Measurements from ENCODE around the gene SCFD2.
"Not testable (repeated sequence)": the region's sequence is repeated elsewhere in the genome, so short reads cannot be mapped to it uniquely, and the experiment has no call there.

Gene SCFD2

DNA sequence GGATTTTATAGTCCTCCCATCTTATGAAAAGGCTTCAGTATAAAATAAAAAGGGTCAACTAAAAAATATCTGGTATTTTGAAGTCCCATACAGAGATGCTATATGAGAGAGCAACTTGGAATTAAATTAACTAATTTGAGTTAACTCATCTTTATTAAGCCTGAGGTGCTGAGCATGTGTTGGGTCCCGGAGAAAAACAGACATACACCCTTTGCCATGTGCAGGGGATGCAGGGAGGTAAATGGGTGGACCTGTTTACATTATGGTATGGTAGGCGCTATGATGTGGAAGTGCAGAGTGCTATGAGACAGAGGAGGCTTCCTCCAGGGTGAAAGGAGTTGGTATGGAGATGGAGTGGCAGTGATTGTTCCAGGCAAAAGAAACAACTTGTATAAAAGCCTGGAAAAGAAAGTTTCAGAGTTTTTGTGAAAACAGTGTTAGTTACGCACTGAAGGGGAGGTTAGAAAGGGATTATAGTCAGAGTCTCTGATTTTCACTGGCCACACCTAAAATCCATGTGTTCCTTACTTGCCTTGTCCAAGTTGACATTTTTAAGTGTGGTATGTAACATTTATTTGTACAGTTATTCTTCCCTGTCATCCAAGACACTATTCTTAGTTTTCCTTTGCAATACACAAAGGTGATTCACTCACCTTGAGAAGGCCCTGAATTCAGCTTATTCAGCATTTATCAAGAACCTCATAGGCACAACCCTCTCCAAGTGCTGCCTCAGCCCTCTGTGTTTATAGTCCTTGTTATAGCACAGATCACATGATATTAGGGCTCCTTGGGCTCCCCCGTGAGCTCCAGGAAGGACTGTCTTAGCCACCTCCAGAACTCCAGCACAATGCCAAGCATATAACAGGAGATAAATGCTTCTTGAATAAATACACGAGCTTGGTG, 351.7 kb downstream of the SCFD2 start:
- no peak for DNase-seq (ENCODE audit: low read depth in 2 of 2)

DNA sequence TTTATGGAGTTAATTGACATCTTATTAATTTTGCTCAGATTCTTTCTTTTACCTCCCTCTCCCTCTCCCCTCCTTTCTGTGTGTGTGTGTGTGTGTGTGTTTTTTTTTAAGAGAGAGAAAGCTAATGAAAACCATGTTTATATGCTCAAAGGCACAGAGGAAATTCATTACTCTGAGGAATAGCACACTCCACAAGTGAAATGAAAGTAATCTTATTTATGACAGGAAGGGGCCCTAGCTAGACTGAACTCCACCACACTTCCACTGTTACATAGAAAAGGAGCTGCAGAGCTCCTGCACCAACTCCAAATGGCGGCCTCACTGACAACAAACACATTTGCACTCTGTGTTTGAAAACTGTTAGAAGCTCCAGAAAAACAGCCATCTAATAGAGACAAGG, 353.1 kb downstream of the SCFD2 start:
- DNase-seq (ENCODE audit: low read depth in 2 of 2), result no peak

DNA sequence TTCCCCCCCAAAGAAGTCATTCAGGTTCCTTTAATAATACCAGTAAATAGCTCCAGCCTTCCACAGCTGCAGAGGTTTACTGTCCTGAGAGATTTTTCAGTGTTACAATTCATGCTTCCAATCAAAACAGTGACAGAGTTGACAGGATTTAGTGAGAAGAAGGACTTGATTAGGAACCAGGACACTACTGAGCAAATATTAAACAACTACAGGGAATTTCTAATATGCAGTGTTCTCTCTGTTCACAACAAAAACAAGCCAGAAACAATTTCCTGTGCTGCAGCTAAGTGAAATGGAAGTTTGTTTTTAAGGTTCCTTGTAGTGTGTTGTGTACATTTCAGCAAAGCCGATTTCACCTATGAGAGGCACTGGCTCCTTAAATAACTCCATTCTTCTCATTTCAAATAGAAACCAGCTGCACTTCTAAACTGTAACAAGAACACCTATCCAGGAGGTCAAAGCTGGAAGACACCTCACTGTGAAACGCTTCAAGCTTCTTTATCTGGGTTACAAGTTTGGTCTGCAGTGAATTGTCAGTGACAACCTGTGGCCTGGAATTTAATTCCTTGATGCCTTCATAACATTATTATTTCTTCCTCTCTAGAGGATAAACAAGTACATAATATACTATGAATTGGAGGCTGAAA, 354.5 kb downstream of the SCFD2 start:
- DNase-seq (ENCODE audit: low read depth in 2 of 2), result no peak

DNA sequence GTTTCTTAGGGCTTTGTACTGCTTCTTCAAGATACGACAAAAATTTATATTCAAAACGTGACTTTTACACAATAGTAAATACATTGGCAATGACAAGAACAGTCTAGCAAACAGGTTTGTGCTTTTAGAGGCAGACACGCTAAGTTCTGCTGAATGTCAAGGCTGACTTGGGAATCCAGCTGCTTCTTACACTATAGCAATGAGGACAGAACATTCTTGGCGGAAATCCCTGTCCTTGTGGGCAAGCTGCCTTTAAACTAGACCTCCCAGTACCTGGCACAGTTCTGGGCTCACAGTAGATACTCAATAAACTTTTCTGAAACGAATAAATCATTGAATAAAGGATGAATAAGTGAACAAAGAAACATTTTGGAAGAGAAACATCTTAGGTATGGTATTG, 355.5 kb downstream of the SCFD2 start:
- DNase-seq (ENCODE audit: low read depth in 2 of 2), result no peak

DNA sequence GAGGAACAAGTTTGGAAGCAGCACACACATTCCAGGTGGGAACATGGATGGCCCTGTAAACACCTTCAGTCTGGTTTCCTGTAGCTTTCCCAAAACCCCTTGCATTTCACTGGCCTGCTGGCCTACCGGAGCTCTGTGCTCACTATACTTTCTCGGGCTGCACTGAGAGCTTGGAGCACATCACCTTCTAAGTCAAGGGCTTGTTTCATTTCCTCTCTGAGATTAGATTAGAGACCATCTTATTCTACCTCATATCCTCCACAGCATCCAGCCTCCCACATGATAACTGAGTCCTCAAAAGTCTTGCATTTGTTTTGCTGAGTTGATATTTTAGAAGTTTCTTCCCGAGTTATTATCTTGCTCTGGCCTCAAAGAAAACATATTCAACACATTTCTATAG, 356.0 kb downstream of the SCFD2 start:
- no peak for DNase-seq (ENCODE audit: low read depth in 2 of 2)

DNA sequence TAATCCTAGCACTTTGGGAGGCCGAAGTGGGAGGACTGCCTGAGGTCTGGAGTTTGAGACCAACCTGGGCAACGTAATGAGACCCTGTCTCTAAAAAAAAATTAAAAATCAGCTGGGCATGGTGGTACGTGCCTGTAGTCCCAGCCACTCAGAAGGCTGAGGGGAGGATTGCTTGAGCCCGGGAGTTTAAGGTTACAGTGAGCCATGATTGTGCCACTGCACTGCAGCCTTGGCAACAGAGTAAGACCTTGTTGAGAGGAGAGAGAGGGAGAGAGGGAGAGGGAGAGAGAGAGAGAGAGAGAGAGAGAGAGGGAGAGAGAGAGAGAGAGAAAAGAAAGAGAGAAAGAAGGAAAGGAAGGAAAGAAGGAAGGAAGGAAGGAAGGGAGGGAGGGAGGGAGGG, 358.8 kb downstream of the SCFD2 start:
- DNase-seq (ENCODE audit: low read depth in 2 of 2), result no peak

DNA sequence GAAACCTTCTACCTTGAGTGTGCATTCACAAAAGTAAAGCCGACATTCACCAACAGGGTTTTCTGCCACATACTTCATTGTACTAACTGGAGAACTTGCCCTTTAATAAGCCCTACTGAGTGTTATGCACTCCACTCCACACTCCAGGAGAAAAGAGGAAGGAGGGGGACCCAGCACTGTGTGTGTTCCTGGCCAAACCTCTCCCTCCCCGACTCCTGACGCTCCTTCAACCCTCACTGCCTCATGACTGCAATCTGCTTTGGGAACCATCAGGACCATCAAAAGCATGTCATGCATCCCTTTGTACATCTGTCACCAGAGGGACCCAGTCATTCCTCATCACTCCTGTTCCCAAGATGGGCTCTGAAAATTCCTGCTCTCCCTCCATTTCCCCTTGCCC, 360.1 kb downstream of the SCFD2 start:
- no peak for DNase-seq (ENCODE audit: low read depth in 2 of 2)

DNA sequence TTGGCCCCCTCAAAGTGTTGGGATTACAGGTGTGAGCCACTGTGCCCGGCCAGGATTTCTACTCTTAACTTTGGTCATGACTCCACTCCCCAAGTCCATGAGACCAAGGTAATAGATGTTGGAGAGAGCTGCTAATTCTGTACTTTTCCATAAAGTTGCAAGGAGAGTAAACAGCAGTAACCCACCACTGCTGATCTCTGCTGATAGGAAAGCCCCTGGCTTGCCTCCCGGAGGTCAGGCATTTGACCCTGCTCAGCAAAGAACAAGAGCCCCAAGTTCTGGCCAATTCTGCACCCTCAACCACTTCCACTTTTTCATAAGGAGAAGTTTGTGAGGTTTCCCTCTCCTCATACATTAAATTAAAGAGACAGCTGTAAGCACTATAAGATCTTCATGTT, 360.7 kb downstream of the SCFD2 start:
- DNase-seq (ENCODE audit: low read depth in 2 of 2), result no peak

DNA sequence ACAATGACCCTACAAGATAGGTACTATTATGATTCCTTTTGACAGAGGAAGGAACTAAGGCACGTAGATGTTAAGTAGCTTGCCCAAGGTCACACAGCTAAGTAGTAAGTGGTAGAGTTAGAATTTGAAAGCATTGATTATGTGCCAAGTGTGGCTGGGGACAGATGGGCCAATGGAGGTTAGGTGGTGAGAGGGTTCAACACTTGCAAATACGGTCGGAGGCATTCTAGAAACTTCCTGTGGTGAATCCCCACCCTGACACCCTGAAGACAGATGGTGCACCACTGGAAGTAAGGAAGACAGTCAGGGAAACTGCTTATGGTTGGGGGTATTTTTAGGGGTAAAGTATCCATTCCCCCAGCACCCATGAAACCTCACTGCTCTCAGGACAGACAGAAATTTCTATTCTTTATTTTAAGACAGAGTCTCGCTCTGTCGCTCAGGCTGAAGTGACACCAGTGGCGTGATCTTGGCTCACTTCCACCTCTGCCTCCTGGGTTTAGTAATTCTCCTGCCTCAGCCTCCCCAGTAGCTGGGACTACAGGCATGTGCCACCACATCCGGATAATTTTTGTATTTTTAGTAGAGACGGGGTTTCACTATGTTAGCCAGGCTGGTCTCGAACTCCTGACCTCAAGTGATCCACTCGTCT, 361.2 kb downstream of the SCFD2 start:
- DNase-seq (ENCODE audit: low read depth in 2 of 2), result no peak

DNA sequence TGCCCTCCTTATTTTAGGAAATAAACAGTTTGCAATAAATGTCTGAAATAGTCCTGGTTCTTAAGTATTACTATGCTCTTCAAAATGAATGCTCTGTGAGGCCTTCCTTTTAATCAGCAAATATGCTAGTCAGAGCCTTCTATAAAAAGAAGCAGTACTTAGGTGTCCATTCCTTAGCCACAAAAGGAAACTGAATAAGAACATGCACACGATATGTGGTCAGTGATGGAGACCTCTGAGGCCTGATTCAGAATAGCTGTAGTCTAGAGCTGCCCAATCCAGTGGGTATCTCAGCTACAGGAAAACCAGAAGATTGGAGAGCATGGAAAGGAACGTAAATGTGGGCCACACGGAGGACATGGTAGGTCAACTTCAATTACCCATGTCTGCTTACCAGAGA, 361.9 kb downstream of the SCFD2 start:
- no peak for DNase-seq (ENCODE audit: low read depth in 2 of 2)

DNA sequence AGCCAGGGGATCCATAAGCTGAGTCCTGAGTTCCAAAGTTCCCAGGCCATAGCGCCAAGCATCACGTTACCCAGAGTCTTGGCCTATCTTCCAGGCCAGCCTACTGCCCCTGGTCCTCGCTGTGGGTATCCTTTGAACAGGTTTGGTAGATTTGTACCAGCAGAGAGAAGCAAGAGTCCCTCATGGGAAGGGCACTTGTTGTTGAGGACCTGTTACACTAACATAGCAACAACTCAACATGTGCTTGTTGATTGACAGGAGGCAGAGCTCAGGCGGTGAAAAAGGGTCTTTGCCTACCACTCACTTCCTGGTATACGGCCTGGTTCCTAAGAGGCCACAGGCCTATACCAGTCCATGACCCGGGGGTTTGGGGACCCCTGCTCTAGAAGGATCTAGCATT, 365.3 kb downstream of the SCFD2 start:
- no peak for DNase-seq (ENCODE audit: low read depth in 2 of 2)

DNA sequence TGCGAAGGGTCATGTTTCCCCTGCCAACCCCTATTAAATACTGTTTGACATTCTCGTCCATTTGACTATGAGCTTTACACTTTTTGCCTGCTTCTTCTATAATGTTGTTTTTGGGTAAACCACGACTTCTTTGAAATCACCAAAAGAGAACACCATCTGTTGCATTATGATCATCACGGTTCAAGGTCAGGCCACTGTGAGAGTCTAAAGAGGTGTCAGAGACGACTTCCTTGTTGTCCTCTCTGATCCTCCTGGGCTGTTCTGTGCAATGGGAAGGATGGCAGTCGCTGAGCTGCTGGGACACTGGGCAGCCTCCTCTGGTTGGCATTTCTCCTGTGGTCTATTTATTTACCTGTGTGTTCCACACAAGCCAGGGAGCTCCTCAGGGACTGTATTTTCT, 366.2 kb downstream of the SCFD2 start:
- no peak for DNase-seq (ENCODE audit: low read depth in 2 of 2)

DNA sequence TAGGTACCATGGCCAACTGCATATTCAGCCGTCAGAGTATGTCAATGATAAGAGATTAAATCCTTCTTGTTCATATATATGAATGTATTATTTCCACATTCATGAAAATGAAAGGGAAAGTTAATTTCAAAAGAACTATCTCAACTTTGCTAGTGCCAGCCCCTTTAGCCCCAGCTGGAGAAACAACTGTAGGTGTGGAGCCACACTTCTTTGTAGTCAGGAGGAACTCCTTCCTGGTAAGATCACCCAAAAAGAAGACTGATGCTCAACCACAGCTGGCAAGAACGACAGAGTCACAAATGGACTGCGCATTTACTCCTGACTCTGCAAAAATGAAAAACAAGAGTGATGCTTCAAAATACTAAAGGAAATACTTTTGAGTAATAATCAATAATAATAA, 367.4 kb downstream of the SCFD2 start:
- no peak for DNase-seq (ENCODE audit: low read depth in 2 of 2)

DNA sequence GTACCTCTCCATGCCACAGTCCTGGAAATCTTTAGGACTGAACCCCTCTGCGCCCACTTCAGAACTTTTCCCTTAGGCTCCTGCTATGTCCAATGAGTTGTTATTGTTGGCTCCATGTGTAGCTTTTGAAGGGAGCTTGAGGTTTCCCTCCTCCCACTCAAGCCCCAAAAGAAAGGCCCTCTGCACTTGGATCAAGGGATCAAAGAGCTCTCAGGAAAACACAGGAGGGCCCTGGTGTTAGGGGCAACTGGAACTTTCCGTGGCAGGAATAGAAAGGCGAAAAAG, 368.8 kb downstream of the SCFD2 start:
- no peak for DNase-seq (ENCODE audit: low read depth in 2 of 2)

DNA sequence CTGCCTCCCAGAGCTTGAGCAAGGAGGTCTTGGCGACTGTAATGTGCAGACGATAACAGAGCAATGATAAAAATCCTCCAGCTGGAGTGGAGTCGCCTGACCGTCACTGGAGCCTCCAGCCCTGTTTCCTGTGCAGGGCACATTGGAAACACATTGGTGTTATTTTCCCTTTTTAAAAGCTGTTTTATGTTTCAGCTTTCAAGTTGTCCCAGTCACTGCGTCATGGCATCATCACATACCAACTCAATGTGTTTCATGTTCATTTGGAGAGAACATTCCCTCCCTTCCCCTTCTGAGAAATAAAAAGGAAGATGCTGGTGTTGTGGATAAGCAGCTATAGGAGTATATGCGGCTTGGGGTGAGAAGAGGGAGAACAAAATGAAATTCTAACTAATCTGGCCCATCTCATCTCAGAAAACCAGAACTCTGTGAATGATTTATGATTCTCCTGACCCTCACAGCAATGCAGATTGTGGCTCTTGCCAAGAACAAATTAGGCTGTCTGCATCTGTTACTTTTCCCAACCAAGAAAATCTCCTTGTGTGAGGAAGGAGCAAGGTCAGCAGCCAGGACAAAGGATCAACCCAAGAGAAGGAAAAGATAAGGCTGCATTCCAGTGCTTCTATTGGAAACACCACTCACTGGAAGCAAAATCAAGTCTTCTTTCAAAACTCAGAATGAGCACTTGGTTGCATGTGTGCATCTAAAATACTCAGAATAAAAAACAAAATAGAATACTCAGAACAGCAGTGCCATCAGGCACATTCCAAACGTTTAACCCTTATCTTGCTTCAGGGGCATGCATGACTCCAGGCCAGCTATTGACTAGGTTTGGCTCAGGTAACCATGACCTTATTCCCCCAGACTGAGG, 369.4 kb downstream of the SCFD2 start:
- DNase-seq (ENCODE audit: low read depth in 2 of 2), result no peak

DNA sequence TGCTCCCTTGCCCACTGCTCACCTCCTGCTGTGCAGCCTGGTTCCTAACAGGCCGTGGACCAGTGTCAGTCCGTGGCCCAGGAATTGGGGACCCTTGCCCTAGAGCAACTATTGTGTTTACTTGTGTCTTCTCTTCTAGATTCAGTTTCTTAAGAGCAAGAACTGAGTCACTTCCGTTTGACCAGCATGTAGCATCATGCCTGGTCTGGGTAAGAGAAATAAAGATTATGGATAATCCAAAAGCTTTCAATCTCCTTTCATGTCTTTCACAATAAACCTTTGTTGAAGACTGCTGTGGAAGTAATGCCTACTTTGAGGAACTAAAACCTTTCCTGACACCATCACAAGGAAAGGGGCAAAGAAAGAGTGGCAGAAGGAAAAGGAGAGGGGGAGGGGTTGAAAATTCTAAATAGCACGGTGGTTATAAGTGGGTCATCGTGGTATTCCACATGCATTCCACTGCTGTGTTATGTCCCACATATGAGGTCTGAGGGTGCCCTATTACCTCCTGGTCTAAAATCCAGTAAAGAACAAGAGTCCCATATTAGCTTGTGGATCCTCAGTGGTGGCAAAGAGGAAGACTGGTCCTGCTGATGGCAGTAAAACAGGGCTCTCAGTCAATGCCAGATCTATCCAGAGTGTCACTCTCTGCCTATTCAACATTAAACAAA, 370.4 kb downstream of the SCFD2 start:
- no peak for DNase-seq (ENCODE audit: low read depth in 2 of 2)

DNA sequence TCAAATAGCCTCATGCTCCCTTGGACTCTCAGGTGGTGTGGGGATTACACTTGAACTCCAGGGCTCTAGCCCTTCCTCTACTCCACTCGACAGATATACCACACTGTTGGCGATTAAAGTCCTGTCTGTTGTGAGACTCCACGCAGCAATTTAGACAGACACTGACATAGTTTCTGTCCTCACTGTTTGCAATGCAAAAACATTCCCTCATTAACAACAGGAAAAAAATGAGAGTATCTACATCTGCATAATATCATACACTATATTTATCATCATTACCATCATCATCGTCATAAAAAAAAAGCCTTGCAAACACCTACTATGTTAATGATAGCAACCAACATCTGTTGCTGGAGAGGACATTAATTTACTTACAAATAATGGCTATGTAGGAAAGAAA, 371.3 kb downstream of the SCFD2 start:
- no peak for DNase-seq (ENCODE audit: low read depth in 2 of 2)

DNA sequence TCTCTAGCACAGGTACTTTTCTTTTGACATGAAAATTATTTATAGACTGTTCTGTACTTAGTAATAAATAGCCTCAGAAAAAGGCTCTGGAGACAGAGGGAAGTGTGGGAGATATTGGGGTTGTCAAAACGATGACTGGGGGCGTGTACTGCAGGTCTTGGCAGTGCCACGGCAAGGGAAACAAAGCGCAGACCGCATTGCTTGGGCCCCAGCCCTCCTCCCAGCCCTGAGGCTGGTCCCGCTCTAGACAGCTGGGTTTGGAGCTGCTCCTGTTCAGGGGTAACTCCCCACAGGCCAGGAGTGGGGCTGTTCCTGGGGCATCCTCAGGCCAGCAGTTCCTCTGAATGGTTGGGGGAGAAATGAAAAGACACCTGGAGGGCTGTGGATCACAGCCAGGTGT, 372.1 kb downstream of the SCFD2 start:
- no peak for DNase-seq (ENCODE audit: low read depth in 2 of 2)

DNA sequence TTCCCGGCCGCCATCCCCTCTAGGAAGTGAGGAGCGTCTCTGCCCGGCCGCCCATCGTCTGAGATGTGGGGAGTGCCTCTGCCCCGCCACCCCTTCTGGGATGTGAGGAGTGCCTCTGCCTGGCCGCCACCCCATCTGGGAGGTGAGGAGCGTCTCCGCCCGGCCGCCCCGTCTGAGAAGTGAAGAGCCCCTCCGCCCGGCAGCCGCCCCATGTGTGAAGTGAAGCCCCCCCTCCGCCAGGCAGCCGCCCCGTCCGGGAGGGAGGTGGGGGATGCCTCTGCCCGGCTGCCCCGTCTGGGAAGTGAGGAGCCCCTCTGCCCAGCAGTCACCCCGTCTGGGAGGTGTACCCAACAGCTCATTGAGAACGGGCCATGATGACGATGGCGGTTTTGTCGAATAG, 373.3 kb downstream of the SCFD2 start:
- not testable (repeated sequence) for DNase-seq (ENCODE audit: low read depth in 2 of 2)

DNA sequence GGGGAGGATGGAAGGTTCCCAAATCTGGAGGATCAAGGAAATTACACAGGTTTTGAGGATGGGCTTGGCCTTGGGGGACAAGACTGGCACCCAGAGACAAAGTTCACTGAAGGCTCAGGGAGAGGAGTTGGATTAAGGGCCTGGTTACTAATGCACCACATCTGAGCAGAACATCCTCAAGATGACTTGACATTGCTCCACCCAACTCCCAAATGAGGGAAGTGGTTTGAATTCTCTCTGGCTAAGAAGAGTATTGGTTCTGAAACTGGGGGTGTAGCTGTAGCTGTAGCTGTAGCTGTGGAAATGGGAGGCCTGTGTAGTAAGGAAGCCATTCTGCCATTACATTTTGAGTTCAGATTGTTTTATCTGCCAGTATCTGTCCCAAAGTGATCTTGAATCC, 374.4 kb downstream of the SCFD2 start:
- no peak for DNase-seq (ENCODE audit: low read depth in 2 of 2)

DNA sequence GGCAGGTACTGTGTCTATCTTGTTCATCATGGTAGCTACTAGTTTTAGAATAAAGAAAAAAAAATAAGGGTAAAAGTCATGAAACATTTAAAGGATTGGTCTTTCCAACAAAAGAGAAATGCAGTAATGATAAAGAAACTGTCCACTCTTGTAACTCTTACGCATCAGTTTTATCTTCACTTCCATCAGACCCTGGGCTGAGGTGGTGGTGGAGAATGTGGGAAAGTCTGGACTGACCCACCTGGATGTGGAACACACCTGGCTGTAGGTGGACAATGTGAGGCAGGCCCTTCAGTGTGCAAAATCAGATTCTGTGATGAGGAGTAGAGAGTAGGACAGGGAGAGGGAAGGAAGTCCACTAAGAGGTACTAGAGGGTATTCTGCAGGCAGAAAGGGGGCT, 375.2 kb downstream of the SCFD2 start:
- DNase-seq (ENCODE audit: low read depth in 2 of 2), result no peak

DNA sequence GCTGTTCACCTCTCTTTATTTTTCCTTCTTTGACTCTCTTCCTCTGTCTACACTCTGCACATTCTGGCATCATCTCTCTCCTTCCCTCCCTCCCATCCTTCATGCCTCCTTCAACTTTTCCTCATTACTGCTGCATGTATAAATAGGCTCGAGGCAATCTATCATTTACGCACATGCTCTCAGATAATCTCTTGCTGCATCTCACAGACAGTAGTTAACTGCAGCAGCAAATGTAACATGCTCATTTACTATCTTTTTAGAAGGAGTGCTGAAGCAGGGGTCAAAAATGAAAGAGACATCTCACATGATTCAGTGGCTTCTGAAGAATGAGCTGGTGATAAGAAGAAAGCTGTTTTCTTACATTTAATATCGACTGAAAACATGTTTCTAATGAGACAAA, 376.0 kb downstream of the SCFD2 start:
- no peak for DNase-seq (ENCODE audit: low read depth in 2 of 2)

Measured in stimulated activated CD8-positive, alpha-beta memory T cell treated with anti-CD3 and anti-CD28 coated beads, Interleukin-7, amount 100 ng/mL, for 1 hour (primary cell).